ENCODE measurements around the gene BTBD8.

The BTBD8 gene

DNA sequence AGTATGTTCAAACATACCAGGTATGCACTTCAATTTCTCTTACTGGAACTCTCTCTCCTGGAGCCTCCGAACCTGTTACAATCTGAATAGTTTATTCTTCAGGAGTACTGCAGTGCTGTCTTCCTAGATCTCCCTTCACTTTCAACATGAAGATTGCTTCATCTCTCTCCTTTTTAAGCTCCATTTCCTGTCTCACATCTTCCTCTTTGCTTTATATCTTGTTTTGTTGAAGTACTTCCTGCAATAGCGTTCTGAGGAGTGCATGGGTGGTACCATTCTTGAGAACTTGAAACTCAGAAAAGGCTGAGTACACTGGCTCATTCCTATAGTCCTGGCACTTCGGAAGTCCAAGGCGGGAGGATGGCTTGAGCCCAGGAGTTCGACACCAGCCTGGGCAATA, 121.8 kb downstream of the BTBD8 start:
- DNase-seq = no peak

DNA sequence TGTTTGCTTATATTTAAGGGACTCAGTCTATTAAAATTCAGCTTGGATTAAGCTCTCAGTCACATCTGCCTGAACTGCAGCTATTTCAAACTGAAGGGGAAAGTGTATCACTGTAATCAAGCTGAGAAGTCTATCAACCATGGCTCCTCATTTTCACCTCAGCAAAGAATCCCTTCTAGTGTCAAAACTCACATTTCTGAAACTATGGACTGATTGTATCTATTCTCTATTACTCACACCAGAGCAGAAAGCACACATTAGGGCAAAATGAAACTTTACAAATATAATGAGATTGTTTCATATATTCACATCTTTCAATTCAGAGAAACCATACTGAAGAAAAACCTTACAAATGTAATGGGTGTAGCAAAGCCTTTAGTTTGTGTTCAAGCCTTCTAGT, 123.0 kb downstream of the BTBD8 start:
- no peak for DNase-seq

DNA sequence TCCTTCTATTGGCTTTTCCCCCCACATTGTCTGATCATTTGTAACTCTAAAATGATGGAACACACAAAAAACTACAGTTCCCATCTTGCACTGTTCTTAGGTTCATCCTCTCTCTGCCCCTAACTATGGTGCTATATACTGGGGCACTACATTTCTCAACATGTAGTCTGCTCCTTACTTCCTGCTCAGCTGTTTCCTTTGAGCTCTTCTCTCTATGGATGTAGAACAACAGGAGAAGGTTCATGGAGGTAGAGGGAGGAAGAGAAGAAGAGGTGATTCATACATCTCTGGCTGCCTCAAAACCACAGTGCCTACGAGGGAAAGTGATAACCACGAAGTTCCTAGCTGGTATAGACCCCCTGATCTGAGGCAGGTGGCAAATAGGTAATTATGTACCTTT, 130.6 kb downstream of the BTBD8 start:
- peak; percentile 5 for DNase-seq

DNA sequence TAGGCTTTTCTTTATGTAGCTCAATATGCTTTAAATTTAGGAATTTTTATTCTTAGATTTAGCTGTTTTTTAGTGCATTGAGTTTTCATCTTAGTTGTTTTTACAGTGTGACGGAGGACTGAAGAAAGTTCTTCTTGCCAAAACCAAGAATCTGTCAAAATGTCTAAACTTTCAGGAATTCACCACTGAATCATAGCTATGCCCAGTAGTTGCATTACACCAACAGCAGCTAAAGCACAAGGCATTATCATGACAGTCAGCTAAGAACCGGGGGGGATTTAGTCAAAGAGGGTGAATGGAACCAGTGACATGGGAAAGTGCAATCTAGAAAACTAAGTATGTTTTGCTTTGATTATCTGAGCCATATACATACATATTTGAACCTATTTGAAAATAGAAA, 131.0 kb downstream of the BTBD8 start:
- no peak for DNase-seq

DNA sequence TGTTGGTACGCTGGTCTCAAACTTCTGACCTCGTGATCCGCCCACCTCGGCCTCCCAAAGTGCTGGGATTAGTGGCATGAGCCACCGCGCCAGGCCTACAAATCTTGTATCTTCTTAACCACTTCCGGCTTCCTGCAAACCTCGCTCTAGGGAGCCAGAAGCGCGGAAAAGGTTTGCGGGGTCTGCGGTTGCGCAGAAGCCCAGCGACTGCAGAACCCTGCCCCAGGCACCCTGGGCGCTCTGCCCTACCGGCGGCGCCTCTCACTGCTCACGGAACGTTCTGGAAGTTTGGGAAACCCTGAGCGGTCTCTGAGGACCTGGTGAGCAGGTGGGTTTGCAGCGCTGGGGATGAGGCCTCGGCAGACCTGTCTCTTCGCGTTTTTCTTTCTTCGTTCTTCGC, 137.6 kb downstream of the BTBD8 start, which contains the start of gene C1orf146:
Gene C1orf146 (plus strand): TSS at position 195 of the 400 bp plus-strand sequence. CDS start 13,506 bp downstream, outside the sequence.
- DNase-seq = no peak

DNA sequence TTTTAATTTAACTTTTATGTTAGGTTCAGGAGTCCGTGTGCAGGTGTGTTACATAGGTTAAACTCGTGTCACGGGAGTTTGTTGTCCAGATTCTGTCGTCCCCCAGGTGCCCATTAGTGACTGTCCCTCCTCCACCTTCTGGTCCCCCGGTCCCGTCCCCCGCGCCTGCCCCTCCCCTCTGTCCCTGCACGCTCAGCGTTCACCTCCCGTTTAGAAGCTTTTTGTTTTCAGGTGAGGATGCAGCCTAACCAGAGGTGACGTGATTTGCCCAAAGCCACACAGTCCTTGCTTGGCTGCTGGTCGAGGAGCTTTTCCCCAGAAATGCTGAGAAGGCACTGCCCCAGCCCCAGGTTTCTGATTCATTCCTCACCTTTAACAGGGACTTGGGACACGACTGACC, 138.4 kb downstream of the BTBD8 start:
- no peak for DNase-seq

DNA sequence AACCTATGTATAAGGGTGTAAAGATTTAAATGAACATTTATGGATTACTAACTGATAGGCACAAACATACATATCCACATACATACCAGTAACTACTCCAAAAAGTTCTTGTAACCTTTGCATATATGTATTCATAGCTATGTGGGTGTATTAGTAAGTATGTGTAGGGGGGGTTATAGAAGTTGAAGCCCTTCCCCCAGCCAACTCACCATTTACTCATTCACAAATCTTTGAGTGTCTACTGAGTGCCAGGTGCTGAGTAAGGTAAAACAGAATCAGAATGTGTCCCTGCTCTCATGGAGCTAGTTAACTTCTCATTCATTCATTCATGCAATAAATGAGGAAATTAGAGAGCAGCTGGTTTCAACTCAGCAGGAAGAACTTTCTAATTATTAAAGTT, 138.9 kb downstream of the BTBD8 start:
- DNase-seq = no peak

DNA sequence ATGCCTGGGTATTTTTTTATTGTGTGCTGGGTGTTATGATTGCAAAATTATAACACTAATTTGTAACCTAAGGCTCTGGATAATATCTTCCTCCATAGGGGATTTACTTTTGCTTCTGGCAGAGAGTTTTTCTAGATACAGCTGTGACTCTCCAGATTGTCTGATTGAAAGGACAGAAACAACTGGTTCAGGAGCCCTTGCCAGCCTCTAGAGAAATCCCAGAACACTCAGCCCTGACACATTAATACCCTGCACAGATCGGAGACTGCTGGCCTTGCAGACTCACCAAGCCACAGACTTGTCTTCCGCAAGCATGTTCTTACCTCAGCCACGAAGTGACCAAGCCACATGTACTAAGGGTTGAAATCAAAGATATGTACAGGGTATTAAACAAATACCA, 148.3 kb downstream of the BTBD8 start:
- DNase-seq = no peak

DNA sequence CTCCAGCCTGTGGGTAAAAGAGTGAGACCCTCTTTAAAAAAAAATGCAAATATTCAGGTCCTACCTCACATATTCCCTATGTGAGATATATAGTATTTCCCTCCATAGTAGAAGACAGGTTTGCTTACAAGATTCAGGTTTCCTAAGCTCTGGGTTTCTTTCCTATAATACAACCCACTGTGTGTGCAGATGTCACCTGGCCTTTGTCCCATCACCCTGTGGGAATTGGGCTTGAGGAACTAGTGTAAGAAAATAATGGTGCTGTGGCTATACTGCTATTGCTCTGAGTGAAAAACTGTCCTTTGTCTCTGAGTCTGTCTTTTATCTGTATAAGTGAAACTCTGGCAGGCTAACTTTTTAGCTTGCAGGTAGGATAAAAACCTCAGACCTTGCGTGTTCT, 150.6 kb downstream of the BTBD8 start:
- DNase-seq = no peak

All from NK-92 treated with Interleukin-12 subunit alpha and Interleukin-12 subunit beta, amount 100 ng/mL, for 24 hours (cell line).